DMS114 treated with DMSO at 0.1 percent for 48 hours (cell line): Measurements from ENCODE around the gene CCR5.
"Not testable (repeated sequence)": the region's sequence is repeated elsewhere in the genome, so short reads cannot be mapped to it uniquely, and the experiment has no call there.

Source experiments
- DNase-seq: peaks from one replicate; lab custom pipeline; 2025; ENCODE audit not compliant: unreplicated experiment; lab: John Stamatoyannopoulos, UW

The CCR5 gene

GRCh38 chr3:46383211-46383950 lies 12.6 kb downstream of the CCR5 start:
- DNase-seq, result no peak

- no peak for DNase-seq
Measured at GRCh38 chr3:46383951-46384330, 13.2 kb downstream of the CCR5 start.

GRCh38 chr3:46386205-46386604 lies 15.5 kb downstream of the CCR5 start:
- DNase-seq, result no peak

- not testable (repeated sequence) for DNase-seq
Measured at GRCh38 chr3:46388847-46389246, 18.1 kb downstream of the CCR5 start.

- DNase-seq, result no peak
Measured at GRCh38 chr3:46389306-46389705, 18.6 kb downstream of the CCR5 start.

GRCh38 chr3:46391526-46391925 lies 20.8 kb downstream of the CCR5 start:
- DNase-seq, result not testable (repeated sequence)

GRCh38 chr3:46393011-46393410 lies 22.3 kb downstream of the CCR5 start:
- no peak for DNase-seq

- DNase-seq, result no peak
Measured at GRCh38 chr3:46393554-46394434, 23.0 kb downstream of the CCR5 start.

GRCh38 chr3:46395210-46395661 lies 24.5 kb downstream of the CCR5 start:
- no peak for DNase-seq

- no peak for DNase-seq
Measured at GRCh38 chr3:46395766-46396530, 25.2 kb downstream of the CCR5 start.

GRCh38 chr3:46397111-46397510 lies 26.4 kb downstream of the CCR5 start:
- no peak for DNase-seq

GRCh38 chr3:46398186-46398955 lies 27.6 kb downstream of the CCR5 start:
- DNase-seq, result no peak

GRCh38 chr3:46399098-46399497 lies 28.4 kb downstream of the CCR5 start:
- DNase-seq, result no peak

- DNase-seq, result no peak
Measured at GRCh38 chr3:46399557-46399956, 28.8 kb downstream of the CCR5 start.

GRCh38 chr3:46400000-46400734 lies 29.4 kb downstream of the CCR5 start:
- DNase-seq, result no peak

GRCh38 chr3:46400846-46401245 lies 30.1 kb downstream of the CCR5 start:
- DNase-seq, result no peak

- no peak for DNase-seq
Measured at GRCh38 chr3:46401579-46401978, 30.8 kb downstream of the CCR5 start.

- not testable (repeated sequence) for DNase-seq
Measured at GRCh38 chr3:46402902-46403301, 32.2 kb downstream of the CCR5 start.

GRCh38 chr3:46405301-46406019 lies 34.7 kb downstream of the CCR5 start:
- no peak for DNase-seq
